CD4-positive, alpha-beta T cell treated with Interleukin-15 for 1 hour (primary cell): Measurements from ENCODE around the gene UBE2D2.

Experiments
- DNase-seq: peaks from one replicate; pipeline ENCODE4 v3.0.0-alpha.2; 2020

The UBE2D2 gene

DNA sequence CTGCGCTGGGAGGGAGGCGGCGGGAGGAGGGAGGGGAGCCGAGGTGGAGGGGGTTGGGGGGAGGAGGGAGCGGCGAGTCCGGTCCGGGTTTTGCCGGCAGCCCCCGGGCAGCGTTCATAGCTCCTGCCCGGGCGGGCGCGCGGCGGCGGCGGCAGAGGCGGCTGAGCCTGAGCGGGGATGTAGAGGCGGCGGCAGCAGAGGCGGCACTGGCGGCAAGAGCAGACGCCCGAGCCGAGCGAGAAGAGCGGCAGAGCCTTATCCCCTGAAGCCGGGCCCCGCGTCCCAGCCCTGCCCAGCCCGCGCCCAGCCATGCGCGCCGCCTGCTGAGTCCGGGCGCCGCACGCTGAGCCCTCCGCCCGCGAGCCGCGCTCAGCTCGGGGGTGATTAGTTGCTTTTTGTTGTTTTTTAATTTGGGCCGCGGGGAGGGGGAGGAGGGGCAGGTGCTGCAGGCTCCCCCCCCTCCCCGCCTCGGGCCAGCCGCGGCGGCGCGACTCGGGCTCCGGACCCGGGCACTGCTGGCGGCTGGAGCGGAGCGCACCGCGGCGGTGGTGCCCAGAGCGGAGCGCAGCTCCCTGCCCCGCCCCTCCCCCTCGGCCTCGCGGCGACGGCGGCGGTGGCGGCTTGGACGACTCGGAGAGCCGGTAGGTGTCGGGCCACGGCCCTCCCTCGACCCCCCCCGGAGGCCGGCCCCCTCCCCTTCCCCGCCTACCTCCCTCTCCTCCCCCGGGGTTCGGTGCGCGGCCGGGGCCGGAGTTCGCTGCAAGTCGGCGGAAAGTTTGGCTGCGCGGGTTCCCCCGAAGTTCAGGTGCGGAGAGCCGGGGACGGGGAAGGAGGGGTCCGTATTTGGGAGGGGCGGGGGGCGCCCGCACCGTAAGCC is 87.3 kb downstream of the UBE2D2 start, which contains the start of gene CXXC5:
Gene CXXC5 (plus strand): TSS at position 145 of the 877 bp plus-strand sequence. CDS start 32,175 bp downstream, outside the sequence.
- peak; percentile 73 for DNase-seq

DNA sequence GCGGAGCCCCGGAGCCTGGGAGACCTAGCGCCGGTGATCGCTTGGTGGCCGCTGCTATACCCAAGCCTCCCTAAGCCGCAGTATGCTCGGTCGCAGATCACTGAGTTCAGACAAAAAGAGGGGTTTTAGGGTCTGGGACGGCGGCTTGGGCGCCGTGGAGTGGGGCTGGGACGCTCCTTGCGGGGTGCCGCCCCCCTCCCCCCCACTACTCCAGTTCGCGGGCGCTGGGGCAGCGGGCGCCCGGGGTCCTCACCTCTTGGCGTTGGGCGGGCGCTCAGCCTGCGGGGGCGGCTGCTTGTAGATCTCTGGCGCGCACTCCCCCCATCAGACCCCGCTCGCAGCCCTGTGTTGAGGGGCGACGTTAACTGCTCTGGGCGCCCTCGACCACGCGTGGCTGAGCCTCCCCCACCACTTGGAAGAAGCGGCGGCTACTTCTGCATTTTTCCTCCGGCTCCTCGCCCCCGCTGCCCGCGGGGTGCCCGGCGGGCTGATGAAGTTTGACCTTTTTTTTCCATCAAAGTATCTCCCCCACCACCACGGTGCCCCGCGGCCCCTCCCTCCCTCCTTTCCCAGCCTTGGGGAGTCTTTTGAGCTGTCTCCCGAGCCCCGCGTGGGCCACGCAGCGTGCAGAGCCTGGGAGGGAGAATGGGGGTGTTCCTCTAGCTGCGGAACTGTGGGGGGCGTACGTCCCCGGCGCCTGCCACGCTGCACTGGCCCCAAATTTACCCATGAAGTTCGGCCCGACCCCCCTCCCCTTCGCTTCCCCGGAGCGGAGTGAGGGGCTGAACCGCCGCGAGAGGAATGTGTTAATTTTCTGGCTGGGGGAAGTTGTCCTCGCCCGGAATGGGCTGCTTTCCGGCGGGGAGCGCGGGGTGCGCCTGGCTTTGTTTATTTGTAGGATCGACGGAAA is 88.2 kb downstream of the UBE2D2 start:
- DNase-seq, result peak; percentile 18

DNA sequence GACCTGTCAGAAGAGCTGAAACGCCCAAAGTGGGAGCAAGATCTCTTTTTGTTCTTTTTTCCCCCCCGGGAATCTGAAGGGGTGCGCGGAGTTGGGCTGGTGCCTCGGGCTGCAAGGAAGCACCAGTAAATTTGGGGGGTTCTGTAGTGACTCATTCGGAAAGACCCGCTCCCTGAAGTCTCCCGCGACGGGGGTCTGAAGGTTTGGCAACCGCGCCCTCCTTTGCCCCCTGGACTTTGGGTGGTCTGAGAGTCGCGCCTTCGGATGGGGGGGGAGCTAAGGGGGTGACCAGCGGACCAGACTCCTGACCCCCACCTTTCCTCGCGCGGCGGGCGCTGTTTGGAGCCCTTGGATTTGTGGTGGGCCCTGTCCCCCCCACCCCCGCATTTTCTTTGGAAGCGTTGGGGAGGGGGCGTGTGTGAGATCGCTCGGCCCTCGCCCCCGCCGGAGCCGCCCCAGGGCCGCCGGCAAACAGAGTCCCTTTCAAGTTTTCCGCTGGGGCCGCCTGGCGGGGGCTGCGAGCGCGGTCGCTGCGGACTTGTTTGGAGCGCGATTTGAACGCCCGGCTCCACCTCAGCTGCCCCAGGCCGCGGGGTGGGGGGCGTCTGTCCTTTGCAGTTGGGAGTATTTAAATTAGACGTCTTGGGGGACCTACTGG is 89.0 kb downstream of the UBE2D2 start:
- DNase-seq, result no peak

DNA sequence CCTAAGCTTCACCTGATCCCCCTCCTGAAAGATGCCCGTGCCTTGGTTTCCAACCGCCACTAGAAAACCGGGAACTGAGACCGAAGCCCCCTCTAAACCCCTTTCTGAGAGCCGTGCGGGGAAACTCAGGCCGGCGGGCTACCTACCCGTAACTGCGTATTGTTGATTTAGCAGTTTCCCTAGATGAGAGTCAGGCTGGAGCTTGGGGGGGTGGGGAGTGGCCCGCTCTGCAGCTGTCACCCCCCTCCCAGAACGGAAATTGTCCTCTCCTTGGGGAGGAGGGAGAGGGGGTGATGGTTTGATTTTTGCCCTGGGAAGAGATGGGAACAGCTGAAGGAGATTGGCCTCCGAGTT is 89.5 kb downstream of the UBE2D2 start:
- DNase-seq, result no peak

DNA sequence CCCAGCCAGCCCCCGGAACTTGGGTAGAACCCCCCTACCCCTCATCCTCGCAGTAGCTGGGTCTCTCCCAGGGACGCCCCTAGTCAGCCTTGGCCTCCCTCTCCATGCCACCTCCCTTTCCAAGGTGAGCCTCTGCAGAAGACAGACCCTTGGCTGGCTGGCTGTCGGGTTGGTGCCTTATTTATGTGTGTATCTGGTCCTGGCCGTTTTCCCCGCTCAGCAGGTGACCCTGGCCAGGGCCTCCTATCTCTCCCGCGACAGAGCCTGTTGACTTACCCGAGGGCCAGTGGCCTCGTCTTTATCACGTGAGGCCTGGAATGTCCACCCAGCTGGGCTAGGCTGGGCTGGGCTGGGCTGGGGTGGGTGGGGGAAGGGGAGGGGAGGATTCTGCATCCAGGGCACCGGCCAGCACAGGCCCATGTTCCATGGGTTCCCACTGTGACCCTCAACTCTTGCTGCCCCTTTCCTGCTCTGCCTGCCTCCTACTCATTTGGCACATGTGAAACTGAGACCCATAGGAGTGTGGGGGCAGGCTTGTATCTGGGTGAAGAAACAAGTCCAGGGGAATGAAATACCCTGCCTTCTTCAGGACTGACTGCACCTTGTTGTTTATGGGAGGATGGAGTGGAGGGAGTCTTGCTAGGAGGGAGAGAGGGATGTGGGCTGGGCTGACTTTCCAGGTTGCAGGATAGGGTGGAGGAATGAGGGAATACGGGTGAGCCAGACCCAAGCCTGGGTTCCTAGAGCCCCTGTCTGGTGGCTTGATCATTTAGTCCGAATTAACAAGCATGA is 90.1 kb downstream of the UBE2D2 start:
- DNase-seq, result no peak

DNA sequence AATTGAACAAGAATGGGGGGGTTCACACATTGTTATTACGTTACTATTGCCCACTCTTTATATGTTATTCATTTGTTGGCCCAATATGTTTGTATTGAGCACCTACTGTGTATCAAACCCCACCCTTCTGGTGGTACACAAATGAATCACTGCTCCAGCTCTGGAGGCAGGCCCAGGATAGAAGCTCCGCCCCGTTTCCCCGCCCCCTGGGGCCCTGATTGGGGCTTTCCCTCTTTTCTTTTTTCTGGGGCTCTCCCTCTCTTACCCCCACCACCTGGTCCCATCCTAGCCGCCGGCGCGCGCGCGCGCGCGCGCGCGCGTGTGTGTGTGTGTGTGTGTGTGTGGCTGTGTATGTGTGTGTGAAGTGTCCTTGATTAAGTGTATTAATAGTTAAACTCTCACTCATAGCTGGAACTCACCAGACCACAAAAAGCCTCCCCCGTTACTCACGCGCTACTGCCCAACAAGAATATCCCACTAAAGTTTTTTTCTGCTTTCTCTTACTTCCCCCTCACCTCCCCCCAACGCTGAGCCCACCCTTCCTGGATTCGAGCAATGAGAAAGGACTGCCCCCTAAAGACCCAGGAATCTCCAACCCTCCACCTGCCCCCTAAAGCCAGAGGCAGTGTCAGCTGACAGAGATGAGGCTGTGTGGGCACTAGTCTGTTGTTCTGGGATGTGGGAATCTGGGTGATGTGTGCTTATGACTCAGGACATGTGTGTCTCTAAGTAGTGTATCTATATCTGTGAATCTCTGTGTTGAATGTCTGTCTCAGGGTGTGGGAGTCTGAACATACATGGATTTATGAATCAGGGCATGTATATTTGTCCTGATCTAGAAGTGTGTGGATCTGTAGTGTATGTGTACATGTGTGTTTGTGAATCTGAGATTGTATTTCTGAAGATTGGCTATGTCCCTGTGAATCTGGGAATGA is 91.0 kb downstream of the UBE2D2 start:
- DNase-seq, result peak; percentile 88

DNA sequence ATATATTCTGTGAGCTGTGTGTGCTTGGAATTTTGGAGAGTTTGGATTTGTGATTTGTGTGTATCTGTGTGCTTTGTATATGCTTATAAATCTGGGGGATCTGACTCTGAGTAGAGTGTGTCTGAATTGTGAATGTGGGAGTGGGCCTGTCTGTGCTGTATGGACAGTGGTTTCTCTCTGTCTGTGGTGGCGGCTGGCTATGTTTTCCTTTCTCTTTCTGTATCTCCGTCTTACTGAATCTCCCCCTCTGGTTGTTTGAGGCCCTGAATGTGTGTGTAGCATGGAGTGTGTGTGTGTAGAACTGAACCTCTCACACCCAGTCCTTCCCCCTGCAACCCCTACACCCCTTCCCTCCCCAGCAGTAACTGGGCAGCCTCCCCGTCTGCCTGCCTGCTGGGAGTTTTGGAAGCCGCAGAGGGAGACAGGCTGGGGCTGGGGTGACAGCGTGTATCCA is 91.7 kb downstream of the UBE2D2 start:
- DNase-seq, result no peak

DNA sequence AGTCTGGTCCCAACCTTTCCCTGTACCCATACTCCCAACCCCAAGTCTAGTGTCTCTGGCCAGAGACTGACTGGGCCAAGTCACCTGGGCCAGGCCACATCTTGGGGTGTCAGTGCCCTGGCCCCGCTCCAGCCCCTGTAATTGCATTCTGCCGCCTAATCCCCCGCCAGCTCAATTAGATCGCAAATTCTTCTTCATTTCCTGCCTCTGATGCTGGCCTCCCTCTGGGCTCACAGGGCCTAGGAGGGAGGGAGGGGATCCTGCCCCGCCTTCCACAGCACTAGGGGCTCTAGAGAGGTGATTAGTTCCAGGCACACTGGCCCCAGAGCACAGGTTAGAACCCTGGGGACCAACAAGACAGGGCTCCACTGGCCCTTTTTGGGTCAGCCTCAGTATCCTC is 92.5 kb downstream of the UBE2D2 start:
- no peak for DNase-seq

DNA sequence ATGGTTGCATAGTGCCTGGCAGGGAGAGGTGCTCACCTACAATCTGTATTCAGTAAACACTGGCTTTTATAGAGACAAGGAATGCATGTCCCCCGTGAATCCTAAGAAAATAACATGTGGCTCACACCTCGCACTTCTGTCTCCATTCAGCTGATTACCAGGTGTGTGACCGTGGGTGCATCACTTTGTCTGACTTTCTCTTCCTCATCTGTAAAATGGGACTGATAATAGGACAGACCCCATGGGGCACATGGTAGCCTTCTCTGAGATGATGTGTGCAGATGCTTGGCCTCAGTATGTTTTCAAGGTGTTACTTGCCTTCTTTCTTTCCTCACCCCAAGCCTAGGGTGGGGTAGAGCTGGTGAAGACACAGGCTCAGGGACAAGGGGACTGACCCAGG is 93.3 kb downstream of the UBE2D2 start:
- DNase-seq, result no peak

DNA sequence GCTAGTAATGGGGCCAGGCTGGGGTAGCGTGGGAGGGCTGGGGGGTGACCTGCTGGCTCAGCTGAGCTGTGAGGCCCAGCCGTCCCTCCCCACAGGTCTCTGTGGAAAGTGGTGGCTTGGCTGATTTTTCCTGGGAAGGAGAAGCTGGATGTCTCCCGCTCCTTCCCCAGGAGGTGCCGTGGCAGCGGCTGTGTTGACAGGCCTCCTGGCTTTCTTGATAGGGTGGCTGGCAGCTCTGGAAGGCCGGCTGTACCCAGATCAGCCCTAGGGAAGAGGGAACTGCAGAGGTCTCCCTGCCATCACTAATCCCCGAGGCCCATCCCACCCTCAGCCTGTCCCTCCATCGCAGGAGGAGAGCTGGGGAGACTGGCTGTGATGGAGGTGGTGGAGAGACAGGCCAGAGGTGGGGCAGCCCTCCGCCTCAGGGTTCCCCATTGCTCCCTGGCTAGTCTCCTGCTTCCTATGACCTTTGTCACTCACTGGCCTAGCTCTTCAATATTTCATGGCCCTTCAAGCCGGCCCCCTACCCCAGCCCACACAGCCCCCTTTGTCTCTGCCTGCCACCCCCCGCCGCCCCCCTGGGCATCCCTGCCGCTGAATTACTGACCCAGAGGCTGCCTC is 93.8 kb downstream of the UBE2D2 start:
- no peak for DNase-seq

DNA sequence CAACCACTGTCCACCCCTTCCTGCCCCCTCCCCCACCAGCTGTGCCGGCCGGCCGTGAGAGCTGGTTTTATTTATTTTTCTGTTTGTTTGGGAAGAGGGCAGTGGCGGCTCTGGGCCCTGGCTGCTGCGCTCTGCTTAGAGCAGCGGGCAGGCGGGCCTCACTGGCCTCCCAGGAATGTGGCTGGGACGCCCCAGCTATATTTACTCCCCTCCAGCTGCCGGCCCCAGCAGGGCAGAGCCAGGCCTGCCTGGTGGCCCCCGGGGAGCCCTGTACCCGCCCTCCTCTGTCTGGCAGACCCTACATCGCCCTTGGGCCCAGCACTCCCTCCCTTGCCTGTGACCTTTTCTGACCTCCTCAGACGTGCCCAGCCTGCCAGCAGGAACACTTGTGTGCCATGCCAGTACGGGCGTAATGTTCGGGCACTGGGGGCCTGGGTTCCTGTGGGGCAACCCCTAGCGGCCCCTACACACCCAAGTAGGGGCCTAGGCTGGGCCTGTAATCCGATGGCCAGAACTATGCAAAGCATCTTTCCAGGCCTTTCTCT is 94.7 kb downstream of the UBE2D2 start:
- DNase-seq, result no peak

DNA sequence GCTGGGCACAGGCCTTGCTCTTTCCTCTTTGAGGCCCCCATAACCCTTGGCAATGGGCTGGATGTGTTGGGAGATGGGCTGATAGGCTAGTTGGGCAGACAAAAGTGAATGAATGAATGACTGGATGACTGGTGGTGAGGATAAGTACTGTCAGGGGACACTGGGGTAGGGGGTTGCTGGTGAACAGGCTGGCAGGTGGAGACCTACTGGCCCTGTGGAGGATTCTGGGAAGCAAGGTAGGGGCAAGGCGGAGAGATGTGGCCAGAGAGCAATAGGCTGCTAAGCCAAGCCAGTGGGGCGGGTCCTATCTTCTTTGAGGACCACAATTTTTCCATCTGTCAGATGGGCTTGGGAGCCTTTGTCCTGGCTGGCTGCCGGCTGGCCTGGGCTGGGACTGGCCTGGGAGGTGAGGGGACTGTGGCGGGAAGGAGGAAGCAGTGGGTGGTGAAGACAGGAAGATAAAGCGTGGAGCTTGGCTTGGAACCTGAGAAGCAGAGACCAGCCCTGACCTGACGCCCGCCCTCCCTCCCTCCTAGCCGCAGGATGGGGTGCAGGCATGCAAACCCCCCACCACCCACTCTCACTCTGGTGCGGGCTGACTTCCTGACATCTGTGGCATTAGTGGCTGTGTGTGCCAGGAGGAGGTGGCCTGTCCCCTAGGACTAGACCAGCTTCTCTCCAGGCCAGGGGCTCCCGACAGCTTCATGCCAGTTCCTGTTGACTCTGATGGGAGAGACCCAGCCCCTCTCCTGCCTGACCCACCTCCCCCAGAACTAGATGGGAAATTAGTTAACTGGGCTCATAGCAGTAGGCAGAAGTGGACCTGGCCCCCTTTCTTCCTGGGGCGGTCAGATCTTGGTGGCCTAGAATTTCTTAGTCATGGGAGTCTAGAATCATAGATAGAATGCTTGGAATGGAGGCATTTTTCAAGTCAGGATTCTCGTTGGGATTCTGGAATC is 96.5 kb downstream of the UBE2D2 start:
- DNase-seq, result no peak

DNA sequence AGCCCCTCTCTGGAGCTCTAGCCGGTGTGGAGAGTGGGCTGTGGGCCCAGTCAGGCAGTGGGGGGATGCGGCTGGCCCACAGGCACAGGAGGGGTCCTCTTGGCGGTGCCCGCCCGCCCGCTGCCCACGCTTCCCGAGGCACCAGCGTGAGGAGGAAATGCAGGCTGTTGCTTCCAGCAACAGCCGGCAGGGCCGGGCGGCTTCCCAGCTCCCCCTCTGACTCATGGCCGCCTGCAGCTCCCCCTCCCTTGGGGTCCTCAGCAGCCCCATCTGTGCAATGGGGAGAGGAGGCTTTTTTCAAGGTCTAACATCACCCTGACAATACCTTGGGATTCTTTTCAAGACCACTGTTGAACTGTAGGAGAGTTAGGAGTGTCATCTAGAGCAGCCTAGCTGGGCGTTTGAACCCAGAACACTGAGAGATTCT is 97.4 kb downstream of the UBE2D2 start:
- no peak for DNase-seq

DNA sequence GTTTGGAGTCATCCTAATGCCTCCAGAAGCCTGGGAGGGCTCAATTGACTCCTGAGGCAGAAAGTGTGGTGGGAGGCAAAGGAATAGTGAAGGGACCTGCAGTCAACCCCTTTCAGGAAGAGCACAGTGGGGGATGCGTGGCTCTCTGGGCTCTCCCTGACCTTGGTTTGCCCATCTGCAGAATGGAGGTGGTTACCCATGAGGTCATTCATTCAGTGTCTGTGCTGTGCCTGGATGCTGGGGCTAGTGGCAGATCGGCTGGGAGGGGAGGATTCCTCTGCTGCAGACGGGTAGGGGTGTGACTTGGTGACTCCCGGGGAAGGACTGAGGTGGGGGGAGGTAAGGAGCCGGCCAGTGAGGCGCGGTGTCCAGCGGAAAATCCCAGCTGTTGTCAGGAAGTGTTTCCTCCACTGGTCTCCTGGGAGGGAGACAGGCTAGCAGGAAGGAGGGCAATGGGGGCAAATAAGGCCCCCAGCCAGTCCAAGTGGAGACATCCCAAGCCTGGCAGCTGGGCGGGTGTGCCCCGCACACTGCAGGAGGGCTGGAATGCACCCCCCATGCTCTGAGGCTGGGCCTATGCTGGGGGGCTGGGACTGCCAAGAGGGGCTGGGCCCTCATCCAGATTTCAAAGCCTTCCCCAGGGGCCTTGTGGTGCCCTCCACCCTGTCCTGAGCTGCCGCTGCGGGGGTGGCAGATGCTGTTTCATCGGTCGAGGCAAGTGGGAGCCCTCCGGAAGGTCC is 98.0 kb downstream of the UBE2D2 start:
- DNase-seq, result no peak

DNA sequence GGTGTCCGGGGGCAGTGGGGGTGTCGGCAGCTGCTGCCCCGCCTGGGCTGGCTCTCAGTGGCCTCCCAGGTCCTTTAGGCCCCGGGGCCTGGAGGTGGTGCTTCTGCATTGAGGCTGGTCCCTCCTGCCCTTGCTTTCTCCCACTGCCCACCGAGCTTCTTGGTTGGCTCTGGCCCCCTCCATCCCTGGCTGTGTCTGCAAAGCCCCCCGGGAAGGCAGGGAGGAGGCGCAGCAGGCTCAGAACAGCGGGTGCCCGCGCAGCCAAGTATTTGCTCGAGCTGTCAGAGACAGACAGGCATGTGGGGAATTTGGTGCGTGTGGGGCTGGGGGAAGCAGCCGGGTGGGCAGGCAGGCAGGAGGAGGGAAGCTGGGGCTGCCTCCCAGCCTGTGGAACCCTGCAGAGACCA is 98.6 kb downstream of the UBE2D2 start:
- DNase-seq, result no peak

DNA sequence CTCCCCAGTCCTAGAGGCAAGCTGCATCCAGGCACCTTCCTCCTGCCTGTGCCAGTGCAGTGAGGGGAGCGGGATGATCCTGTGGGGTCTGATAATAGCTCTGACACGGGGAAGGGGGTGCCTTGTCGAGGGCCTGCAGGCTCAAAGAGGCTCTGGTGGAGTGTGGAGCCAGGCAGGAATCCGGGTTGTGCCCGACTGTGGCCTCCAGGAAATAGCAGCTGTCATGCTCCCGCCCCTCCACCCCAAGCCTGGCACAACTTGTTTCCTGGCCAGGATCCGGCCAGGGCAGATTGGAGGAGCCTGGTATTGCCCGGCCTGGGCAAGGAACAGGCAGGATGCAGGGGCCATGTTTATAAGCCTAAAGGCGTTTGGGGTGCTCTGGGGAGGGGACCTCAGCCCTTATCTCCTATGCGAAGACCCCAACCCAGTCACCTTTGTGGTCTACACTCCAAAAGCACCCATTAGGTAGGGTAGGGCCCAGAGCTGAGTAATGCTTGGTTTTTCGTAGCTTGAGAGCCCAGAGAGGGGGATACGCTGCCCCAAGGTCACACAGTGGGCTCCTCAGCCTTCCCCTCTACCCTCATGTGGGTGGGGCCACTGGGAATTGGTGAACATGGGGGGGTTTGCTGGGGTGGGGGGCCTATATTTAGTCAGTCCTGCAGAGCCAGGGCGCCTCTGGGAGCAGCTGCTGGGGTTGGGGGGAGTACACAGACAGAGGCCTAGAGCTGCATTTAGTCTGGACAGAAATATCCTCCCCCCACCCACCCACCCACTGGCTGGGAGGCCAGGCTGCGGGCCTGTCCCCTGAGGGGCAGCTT is 99.2 kb downstream of the UBE2D2 start:
- no peak for DNase-seq
